Neural cell (in vitro differentiated cells): ENCODE data around the gene NDUFV2.

Experiments
- CTCF ChIP-seq: fragments of 450-650 bp; IDR thresholded peaks from 2 replicates; pipeline ENCODE4 v1.5.1; 2014; ENCODE audit warnings: antibody characterized with exemption, mild to moderate bottlenecking, moderate library complexity; ENCODE audit not compliant: poor library complexity, severe bottlenecking
- EP300 ChIP-seq: fragments of 450-650 bp; conservative IDR thresholded peaks from 2 replicates; pipeline ENCODE4 v1.6.1; 2014; ENCODE audit warnings: antibody characterized with exemption, mild to moderate bottlenecking, moderate library complexity; ENCODE audit not compliant: poor library complexity, severe bottlenecking
- EZH2 ChIP-seq: fragments of 200-600, 300-800 bp; shearing (Covaris generic), sonication (generic); IDR thresholded peaks from 2 replicates; pipeline ENCODE4 v1.6.1; 2014; ENCODE audit warnings: antibody characterized with exemption, low read length, borderline replicate concordance, mild to moderate bottlenecking; ENCODE audit not compliant: insufficient read depth, poor library complexity, severe bottlenecking
- RAD21 ChIP-seq: fragments of 450-650 bp; conservative IDR thresholded peaks from 2 replicates; pipeline ENCODE4 v1.6.1; 2014; ENCODE audit warnings: antibody characterized with exemption, mild to moderate bottlenecking, moderate library complexity
- SMC3 ChIP-seq: fragments of 450-650 bp; conservative IDR thresholded peaks from 2 replicates; pipeline ENCODE4 v1.6.1; 2014; ENCODE audit warnings: antibody characterized with exemption, mild to moderate bottlenecking, moderate library complexity; ENCODE audit not compliant: poor library complexity
- TAF1 ChIP-seq: IDR thresholded peaks from 2 replicates; pipeline ENCODE4 v1.6.1; 2012; ENCODE audit warnings: low read depth

DNA sequence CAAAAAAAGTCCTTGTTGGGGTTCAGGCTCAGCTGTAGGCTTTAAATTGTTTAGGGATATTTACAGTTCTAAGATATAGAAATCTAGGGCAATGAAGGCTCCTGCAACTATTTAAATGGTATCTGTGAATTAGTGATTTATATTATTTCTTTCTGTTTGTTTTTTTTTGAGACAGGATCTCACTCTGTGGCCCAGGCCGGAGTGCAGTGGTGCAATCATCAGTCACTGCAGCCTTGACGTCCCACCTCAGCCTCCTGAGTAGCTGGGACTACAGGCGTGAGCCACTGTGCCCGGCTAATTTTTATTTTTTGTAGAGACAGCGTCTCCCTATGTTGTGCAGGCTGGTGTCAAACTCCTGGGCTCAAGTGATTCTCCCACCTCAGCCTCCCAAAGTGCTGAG lies 32.3 kb upstream of the NDUFV2 start:
- TF ChIP-seq CTCF (no peak), EZH2 (no peak), RAD21 (no peak), EP300 (no peak), SMC3 (no peak), TAF1 (no peak)
